HepG2 (cell line): ENCODE data around the gene H6PD.

Experiments
- CBFB ChIP-seq: sonication (generic); formaldehyde crosslinking; IDR thresholded peaks from 2 replicates; pipeline ENCODE4 v1.4.0; 2020; ENCODE audit warnings: missing genetic modification reagents
- POLR2A ChIP-seq, 2 experiments: IDR thresholded peaks; 2 replicates each; pipeline ENCODE4 v1.6.1; 2011; ENCODE audit warnings: low read depth in 2 of 2, low read length in 2 of 2, mild to moderate bottlenecking in 1 of 2, moderate library complexity in 1 of 2; ENCODE audit not compliant: insufficient read depth in 1 of 2
- SIN3A ChIP-seq: IDR thresholded peaks from 2 replicates; pipeline ENCODE4 v1.6.1; 2011; ENCODE audit warnings: low read depth, mild to moderate bottlenecking, control low read depth, low read length, borderline replicate concordance
- YY1 ChIP-seq: IDR thresholded peaks from 2 replicates; pipeline ENCODE4 v1.6.1; 2011; ENCODE audit warnings: low read length, low read depth, moderate library complexity, mild to moderate bottlenecking; ENCODE audit not compliant: insufficient read depth, insufficient replicate concordance
- ZNF24 ChIP-seq: fragments of 450-650 bp; IDR thresholded peaks from 2 replicates; pipeline ENCODE4 v1.6.1; 2017; ENCODE audit warnings: antibody characterized with exemption, mild to moderate bottlenecking
- ZNF547 ChIP-seq: sonication (generic); formaldehyde crosslinking; IDR thresholded peaks from 2 replicates; pipeline ENCODE4 v1.5.1; 2020; ENCODE audit warnings: mild to moderate bottlenecking, missing genetic modification reagents
- TF ChIP-seq, protein P1 (sequence below): IDR thresholded peaks from 2 replicates; pipeline ENCODE4 v1.6.1; 2016; ENCODE audit warnings: low read depth, missing genetic modification reagents, missing compliant biosample characterization
- TF ChIP-seq, protein P2 (sequence below): sonication (generic); formaldehyde crosslinking; IDR thresholded peaks from 2 replicates; pipeline ENCODE4 v1.5.0; 2020; ENCODE audit warnings: mild to moderate bottlenecking, missing genetic modification reagents, moderate library complexity
- TF ChIP-seq, protein P3 (sequence below): sonication (generic); formaldehyde crosslinking; conservative IDR thresholded peaks from 2 replicates; pipeline ENCODE4 v1.8.0; 2022; ENCODE audit warnings: low read depth, missing genetic modification reagents
- TF ChIP-seq, protein P4 (sequence below): IDR thresholded peaks from 2 replicates; pipeline ENCODE4 v1.6.1; 2012; ENCODE audit warnings: inconsistent platforms
- TF ChIP-seq, protein P5 (sequence below): sonication (generic); formaldehyde crosslinking; IDR thresholded peaks from 2 replicates; pipeline ENCODE4 v1.4.0; 2020; ENCODE audit warnings: mild to moderate bottlenecking, missing genetic modification reagents

DNA sequence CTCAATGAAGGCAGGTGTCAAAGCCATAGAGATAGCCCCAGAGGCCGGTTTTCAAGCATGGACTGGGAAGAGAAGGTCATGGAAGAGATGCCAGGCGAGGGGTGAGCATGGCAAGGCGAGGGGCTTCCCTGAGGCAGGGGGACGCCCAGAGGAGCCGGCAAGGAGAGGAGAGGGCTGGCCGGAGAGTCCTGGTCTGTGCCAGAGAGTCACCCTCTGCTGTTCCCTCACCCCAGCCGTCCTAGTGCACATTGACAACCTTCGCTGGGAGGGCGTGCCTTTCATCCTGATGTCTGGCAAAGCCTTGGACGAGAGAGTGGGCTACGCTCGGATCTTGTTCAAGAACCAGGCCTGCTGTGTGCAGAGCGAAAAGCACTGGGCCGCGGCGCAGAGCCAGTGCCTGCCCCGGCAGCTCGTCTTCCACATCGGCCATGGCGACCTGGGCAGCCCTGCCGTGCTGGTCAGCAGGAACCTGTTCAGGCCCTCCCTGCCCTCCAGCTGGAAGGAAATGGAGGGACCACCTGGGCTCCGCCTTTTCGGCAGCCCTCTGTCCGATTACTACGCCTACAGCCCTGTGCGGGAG lies 28.8 kb downstream of the H6PD start:
- TF ChIP-seq POLR2A (IDR thresholded peaks at IDR 0.05; ENCODE audit: insufficient read depth in 1 of 2, low read depth in 2 of 2, low read length in 2 of 2) (no peak), CBFB (CRISPR knock-in tag) (no peak), SIN3A (no peak), ZNF24 (no peak), YY1 (no peak), ZNF547 (CRISPR knock-in tag) (no peak)
- TF ChIP-seq, protein P1, sequence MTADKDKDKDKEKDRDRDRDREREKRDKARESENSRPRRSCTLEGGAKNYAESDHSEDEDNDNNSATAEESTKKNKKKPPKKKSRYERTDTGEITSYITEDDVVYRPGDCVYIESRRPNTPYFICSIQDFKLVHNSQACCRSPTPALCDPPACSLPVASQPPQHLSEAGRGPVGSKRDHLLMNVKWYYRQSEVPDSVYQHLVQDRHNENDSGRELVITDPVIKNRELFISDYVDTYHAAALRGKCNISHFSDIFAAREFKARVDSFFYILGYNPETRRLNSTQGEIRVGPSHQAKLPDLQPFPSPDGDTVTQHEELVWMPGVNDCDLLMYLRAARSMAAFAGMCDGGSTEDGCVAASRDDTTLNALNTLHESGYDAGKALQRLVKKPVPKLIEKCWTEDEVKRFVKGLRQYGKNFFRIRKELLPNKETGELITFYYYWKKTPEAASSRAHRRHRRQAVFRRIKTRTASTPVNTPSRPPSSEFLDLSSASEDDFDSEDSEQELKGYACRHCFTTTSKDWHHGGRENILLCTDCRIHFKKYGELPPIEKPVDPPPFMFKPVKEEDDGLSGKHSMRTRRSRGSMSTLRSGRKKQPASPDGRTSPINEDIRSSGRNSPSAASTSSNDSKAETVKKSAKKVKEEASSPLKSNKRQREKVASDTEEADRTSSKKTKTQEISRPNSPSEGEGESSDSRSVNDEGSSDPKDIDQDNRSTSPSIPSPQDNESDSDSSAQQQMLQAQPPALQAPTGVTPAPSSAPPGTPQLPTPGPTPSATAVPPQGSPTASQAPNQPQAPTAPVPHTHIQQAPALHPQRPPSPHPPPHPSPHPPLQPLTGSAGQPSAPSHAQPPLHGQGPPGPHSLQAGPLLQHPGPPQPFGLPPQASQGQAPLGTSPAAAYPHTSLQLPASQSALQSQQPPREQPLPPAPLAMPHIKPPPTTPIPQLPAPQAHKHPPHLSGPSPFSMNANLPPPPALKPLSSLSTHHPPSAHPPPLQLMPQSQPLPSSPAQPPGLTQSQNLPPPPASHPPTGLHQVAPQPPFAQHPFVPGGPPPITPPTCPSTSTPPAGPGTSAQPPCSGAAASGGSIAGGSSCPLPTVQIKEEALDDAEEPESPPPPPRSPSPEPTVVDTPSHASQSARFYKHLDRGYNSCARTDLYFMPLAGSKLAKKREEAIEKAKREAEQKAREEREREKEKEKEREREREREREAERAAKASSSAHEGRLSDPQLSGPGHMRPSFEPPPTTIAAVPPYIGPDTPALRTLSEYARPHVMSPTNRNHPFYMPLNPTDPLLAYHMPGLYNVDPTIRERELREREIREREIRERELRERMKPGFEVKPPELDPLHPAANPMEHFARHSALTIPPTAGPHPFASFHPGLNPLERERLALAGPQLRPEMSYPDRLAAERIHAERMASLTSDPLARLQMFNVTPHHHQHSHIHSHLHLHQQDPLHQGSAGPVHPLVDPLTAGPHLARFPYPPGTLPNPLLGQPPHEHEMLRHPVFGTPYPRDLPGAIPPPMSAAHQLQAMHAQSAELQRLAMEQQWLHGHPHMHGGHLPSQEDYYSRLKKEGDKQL (CRISPR knock-in tag) = no peak
- TF ChIP-seq, protein P2, sequence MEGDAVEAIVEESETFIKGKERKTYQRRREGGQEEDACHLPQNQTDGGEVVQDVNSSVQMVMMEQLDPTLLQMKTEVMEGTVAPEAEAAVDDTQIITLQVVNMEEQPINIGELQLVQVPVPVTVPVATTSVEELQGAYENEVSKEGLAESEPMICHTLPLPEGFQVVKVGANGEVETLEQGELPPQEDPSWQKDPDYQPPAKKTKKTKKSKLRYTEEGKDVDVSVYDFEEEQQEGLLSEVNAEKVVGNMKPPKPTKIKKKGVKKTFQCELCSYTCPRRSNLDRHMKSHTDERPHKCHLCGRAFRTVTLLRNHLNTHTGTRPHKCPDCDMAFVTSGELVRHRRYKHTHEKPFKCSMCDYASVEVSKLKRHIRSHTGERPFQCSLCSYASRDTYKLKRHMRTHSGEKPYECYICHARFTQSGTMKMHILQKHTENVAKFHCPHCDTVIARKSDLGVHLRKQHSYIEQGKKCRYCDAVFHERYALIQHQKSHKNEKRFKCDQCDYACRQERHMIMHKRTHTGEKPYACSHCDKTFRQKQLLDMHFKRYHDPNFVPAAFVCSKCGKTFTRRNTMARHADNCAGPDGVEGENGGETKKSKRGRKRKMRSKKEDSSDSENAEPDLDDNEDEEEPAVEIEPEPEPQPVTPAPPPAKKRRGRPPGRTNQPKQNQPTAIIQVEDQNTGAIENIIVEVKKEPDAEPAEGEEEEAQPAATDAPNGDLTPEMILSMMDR (CRISPR knock-in tag) = no peak
- TF ChIP-seq, protein P3, sequence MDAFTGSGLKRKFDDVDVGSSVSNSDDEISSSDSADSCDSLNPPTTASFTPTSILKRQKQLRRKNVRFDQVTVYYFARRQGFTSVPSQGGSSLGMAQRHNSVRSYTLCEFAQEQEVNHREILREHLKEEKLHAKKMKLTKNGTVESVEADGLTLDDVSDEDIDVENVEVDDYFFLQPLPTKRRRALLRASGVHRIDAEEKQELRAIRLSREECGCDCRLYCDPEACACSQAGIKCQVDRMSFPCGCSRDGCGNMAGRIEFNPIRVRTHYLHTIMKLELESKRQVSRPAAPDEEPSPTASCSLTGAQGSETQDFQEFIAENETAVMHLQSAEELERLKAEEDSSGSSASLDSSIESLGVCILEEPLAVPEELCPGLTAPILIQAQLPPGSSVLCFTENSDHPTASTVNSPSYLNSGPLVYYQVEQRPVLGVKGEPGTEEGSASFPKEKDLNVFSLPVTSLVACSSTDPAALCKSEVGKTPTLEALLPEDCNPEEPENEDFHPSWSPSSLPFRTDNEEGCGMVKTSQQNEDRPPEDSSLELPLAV (CRISPR knock-in tag) = no peak
- TF ChIP-seq, protein P4, sequence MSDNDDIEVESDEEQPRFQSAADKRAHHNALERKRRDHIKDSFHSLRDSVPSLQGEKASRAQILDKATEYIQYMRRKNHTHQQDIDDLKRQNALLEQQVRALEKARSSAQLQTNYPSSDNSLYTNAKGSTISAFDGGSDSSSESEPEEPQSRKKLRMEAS = no peak
- TF ChIP-seq, protein P5, sequence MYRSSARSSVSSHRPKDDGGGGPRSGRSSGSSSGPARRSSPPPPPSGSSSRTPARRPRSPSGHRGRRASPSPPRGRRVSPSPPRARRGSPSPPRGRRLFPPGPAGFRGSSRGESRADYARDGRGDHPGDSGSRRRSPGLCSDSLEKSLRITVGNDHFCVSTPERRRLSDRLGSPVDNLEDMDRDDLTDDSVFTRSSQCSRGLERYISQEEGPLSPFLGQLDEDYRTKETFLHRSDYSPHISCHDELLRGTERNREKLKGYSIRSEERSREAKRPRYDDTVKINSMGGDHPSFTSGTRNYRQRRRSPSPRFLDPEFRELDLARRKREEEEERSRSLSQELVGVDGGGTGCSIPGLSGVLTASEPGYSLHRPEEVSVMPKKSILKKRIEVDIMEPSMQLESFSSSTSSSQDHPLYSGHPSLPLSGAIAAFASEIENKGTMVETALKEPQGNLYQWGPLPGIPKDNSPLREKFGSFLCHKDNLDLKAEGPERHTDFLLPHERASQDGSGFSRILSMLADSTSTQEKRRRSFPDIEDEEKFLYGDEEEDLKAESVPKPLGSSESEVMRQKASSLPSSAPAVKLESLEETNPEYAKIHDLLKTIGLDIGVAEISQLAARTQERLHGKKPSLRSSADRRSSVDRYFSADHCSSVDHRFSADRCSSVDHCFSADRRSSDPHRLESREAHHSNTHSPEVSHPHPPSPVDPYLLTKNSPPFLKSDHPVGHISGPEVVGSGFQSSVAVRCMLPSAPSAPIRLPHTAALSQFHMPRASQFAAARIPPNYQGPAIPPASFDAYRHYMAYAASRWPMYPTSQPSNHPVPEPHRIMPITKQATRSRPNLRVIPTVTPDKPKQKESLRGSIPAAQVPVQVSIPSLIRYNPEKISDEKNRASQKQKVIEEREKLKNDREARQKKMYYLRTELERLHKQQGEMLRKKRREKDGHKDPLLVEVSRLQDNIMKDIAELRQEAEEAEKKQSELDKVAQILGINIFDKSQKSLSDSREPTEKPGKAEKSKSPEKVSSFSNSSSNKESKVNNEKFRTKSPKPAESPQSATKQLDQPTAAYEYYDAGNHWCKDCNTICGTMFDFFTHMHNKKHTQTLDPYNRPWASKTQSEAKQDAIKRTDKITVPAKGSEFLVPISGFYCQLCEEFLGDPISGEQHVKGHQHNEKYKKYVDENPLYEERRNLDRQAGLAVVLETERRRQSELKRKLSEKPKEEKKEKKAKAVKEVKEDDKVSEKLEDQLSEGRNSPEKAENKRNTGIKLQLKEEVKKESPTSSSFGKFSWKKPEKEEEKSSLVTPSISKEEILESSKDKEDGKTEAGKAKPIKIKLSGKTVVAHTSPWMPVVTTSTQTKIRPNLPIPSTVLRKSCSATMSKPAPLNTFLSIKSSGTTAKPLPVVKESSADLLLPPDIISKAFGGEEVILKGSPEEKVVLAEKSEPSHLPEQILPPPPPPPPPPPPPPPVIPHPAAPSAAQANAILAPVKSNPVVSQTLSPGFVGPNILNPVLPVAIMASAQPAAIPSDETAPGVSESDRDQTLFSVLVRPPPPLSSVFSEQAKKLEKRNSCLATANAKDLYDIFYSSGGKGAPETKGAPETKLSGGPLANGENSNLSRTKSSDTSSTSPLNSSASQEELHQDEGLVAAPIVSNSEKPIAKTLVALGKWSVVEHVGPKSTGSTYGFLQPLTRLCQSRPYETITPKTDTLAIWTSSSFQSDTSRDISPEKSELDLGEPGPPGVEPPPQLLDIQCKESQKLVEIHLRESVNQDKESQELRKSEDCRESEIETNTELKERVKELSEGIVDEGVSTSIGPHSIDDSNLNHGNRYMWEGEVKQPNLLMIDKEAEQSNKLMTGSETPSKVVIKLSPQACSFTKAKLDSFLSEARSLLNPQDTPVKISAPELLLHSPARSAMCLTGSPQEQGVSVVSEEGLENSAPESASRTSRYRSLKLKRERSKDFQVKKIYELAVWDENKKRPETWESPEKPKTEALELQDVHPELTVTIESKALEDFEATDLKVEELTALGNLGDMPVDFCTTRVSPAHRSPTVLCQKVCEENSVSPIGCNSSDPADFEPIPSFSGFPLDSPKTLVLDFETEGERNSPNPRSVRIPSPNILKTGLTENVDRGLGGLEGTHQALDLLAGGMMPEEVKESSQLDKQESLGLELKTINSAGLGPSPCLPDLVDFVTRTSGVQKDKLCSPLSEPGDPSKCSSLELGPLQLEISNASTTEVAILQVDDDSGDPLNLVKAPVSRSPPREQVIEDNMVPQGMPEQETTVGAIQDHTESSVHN (CRISPR knock-in tag) = no peak
